Neutrophil (primary cell): Measurements from ENCODE around the gene HIGD2A.

ENCODE experiments used
- H3K27ac ChIP-seq: fragments of 200-600 bp; sonication (generic); 2 replicates; pipeline ENCODE4 v1.5.1; 2016; ENCODE audit warnings: mild to moderate bottlenecking, moderate library complexity
- H3K27me3 ChIP-seq: fragments of 200-600 bp; sonication (generic); 2 replicates; pipeline ENCODE4 v1.6.0; 2016; ENCODE audit warnings: mild to moderate bottlenecking
- H3K36me3 ChIP-seq: fragments of 200-600 bp; sonication (generic); 2 replicates; pipeline ENCODE4 v1.5.1; 2017
- H3K4me1 ChIP-seq, 2 experiments: fragments of 200-600 bp in 1 of 2; sonication (generic) in 1 of 2; 1 replicate in 1 of 2; 2 replicates in 1 of 2; pipeline versions ENCODE4 v1.5.1 to v1.6.1; 2013 to 2016; ENCODE audit warnings: low read depth in 1 of 2, low read length in 1 of 2, mild to moderate bottlenecking in 1 of 2, moderate library complexity in 1 of 2; ENCODE audit not compliant: control insufficient read depth in 1 of 2, insufficient read depth in 1 of 2
- H3K4me3 ChIP-seq, 2 experiments: fragments of 200-600 bp in 1 of 2; sonication (generic) in 1 of 2; 1 replicate in 1 of 2; 2 replicates in 1 of 2; pipeline ENCODE4 v1.5.1; 2013 to 2016; ENCODE audit warnings: low read depth in 1 of 2, low read length in 1 of 2, mild to moderate bottlenecking in 1 of 2, moderate library complexity in 1 of 2
- H3K9me3 ChIP-seq: fragments of 200-600 bp; sonication (generic); 2 replicates; pipeline ENCODE4 v1.5.1; 2016
- CTCF ChIP-seq: fragments of 200-600 bp; sonication (generic); IDR thresholded peaks from 2 replicates; pipeline ENCODE4 v1.5.1; 2016; ENCODE audit warnings: antibody characterized with exemption

The HIGD2A gene

GRCh38 chr5:176371621-176372539, 16.7 kb upstream of the HIGD2A start:
- no peak for TF ChIP-seq CTCF
- Histone ChIP-seq H3K36me3 (no peaks in the 10 kb centered on the region), H3K4me1 (no peaks in the 10 kb centered on the region), H3K9me3 (no peaks in the 10 kb centered on the region), H3K27me3 (peaks cover 21% of the 10 kb centered on the region), H3K27ac (no peak overlapping the region), H3K4me3 (no peak overlapping the region)

GRCh38 chr5:176373100-176373818, 15.3 kb upstream of the HIGD2A start:
- H3K36me3 ChIP-seq: no peaks in the 10 kb centered on the region
- H3K4me3 ChIP-seq: no peak overlapping the region
- H3K27ac ChIP-seq: no peak overlapping the region
- no peak for TF ChIP-seq CTCF
- peaks cover 7% of the 10 kb centered on the region for H3K27me3 ChIP-seq
- H3K9me3 ChIP-seq: no peaks in the 10 kb centered on the region
- no peaks in the 10 kb centered on the region for H3K4me1 ChIP-seq

GRCh38 chr5:176379881-176380280, 8.7 kb upstream of the HIGD2A start:
- no peaks in the 10 kb centered on the region for H3K36me3 ChIP-seq
- no peak overlapping the region for H3K4me3 ChIP-seq
- no peak for TF ChIP-seq CTCF
- H3K27me3 ChIP-seq: no peaks in the 10 kb centered on the region
- no peaks in the 10 kb centered on the region for H3K9me3 ChIP-seq
- H3K27ac ChIP-seq: no peak overlapping the region
- H3K4me1 ChIP-seq: no peaks in the 10 kb centered on the region

GRCh38 chr5:176381423-176381822, 7.1 kb upstream of the HIGD2A start:
- no peaks in the 10 kb centered on the region for H3K27me3 ChIP-seq
- H3K36me3 ChIP-seq: no peaks in the 10 kb centered on the region
- H3K4me1 ChIP-seq: no peaks in the 10 kb centered on the region
- H3K9me3 ChIP-seq: no peaks in the 10 kb centered on the region
- TF ChIP-seq CTCF: no peak
- no peak overlapping the region for H3K4me3 ChIP-seq
- H3K27ac ChIP-seq: no peak overlapping the region

- Histone ChIP-seq H3K27me3 (no peaks in the 10 kb centered on the region), H3K4me1 (no peaks in the 10 kb centered on the region), H3K4me3 (no peak overlapping the region), H3K27ac (no peak overlapping the region), H3K9me3 (no peaks in the 10 kb centered on the region), H3K36me3 (no peaks in the 10 kb centered on the region)
- no peak for TF ChIP-seq CTCF
Measured at GRCh38 chr5:176381979-176382378, 6.6 kb upstream of the HIGD2A start.
